ENCODE results near the gene DNM3.

Gene DNM3

DNA sequence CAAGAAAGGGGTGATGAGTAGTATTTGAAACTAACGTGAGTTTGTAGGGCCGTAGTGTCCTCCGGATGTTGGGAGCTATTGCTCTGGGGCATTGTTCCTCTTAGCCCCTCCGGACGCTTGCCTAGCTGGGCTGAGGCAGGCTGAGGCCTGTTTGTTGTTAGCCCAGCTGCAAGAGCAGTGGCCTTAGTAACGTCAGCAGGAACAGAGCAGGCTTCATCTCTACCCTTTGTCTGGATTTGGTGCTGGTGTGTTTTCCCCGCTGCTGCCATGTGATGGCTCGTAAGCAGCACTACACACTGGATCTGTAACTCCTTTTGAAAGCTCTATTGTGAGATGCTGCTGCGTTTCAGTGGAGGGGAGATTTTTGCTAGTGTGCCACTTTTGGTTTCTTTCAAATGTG lies 57.6 kb downstream of the DNM3 start:
- H3K4me3 ChIP-seq (ENCODE audit: low read depth, low read length), result no peak overlapping the region

DNA sequence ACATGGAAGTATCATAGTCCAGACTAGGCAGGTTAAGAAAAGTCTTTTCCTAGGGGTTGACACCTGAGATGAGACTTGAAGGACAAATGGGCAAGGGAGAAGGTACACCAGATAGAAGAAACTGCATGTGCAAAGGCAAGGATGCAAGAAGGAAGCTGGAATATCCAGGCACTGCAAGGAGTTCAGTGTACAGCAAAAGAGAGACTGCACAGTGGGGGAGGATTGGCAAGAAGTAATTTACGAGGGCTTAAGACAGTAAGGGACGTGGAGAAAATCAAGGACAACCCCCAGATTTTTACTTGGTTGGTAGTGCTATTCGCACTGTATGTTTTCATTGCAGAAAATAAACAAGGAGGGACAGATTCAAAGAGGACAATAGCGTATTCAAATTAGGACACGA lies 58.5 kb downstream of the DNM3 start:
- TF ChIP-seq, protein P1, sequence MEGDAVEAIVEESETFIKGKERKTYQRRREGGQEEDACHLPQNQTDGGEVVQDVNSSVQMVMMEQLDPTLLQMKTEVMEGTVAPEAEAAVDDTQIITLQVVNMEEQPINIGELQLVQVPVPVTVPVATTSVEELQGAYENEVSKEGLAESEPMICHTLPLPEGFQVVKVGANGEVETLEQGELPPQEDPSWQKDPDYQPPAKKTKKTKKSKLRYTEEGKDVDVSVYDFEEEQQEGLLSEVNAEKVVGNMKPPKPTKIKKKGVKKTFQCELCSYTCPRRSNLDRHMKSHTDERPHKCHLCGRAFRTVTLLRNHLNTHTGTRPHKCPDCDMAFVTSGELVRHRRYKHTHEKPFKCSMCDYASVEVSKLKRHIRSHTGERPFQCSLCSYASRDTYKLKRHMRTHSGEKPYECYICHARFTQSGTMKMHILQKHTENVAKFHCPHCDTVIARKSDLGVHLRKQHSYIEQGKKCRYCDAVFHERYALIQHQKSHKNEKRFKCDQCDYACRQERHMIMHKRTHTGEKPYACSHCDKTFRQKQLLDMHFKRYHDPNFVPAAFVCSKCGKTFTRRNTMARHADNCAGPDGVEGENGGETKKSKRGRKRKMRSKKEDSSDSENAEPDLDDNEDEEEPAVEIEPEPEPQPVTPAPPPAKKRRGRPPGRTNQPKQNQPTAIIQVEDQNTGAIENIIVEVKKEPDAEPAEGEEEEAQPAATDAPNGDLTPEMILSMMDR (IDR thresholded peaks at IDR 0.05; ENCODE audit: low read depth, low read length, missing control alignments), result no peak
- no peak for DNase-seq (ENCODE audit: low read depth)
- H3K4me3 ChIP-seq (ENCODE audit: low read depth, low read length), result no peak overlapping the region

More for the DNA sequence above, 57.6 kb downstream of the DNM3 start:
- TF ChIP-seq, protein P1 (IDR thresholded peaks at IDR 0.05; ENCODE audit: low read depth, low read length, missing control alignments), result no peak
- no peak for DNase-seq (ENCODE audit: low read depth)

DNA sequence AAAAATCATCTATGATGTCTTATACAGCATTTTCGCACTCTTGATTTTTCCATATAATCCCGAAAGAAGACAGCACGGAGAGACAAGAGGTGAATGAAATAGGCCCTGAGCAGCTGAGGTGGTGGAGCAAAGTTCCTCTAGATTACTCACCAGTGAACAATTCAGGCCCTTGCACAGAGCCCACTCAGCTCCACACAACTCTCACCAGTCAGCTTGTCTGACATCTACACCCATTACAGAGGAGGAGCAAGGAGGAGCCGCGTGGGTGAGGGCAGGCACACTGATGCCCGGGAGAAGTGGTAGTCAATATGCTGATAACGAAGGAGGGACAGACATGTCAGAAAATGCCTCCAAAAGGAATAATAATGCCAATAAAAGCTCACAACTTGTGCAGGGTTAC lies 59.9 kb downstream of the DNM3 start:
- TF ChIP-seq, protein P1 (IDR thresholded peaks at IDR 0.05; ENCODE audit: low read depth, low read length, missing control alignments), result no peak
- DNase-seq (ENCODE audit: low read depth), result no peak

DNA sequence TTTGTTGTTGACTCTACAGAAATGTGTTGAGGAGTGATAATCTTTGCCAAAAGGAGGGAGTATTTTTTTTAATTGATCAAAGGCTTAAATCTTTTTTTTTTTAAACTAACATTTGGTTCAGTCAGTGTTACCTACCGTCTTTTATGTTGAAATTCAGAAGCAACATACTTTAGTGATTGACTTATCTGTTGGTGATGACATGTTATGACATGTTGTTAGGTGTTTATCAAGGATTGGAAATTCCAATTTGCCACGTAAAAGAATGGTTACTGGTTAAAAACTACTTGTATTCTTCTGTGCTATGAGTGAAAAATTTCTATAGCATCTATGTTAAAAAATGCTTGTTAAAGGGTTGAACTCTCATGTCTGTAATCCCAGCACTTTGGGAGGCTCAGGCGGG lies 61.2 kb downstream of the DNM3 start:
- TF ChIP-seq, protein P1 (IDR thresholded peaks at IDR 0.05; ENCODE audit: low read depth, low read length, missing control alignments), result no peak
- H3K4me3 ChIP-seq (ENCODE audit: low read depth, low read length), result no peak overlapping the region
- no peak for DNase-seq (ENCODE audit: low read depth)

More for the DNA sequence above, 59.9 kb downstream of the DNM3 start:
- no peak overlapping the region for H3K4me3 ChIP-seq (ENCODE audit: low read depth, low read length)

DNA sequence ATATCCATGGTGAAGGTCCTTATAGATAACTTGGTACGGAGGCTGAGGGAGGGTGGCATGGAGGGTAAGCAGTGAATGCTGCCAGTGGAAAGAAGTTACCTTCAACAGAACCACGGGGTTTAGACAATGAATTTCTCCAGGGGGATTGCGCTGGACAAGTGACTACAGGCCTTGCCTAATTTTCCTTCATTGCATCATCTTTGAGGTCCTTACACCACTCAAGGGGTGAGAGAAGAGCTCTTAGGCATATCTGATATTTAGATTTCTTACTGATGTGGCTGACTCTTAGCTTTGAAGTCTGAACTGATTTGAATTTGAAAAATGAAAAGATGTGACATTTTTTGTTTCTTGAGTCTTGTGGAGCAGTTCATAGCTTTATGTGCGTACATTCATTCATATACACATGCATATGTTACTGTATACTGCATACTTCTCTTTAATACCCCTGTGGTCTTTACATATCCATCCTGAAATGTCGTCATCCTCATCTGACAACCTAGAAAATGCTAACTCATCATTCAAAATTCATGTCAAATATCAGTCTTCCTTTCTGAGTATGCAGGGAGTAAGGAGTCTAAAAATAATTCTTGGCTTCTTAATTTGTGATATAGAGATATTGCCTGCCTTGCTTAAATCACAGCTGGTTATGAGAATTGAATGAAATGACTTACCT lies 63.6 kb downstream of the DNM3 start:
- DNase-seq (ENCODE audit: low read depth), result no peak
- TF ChIP-seq, protein P1 (IDR thresholded peaks at IDR 0.05; ENCODE audit: low read depth, low read length, missing control alignments), result no peak
- no peak overlapping the region for H3K4me3 ChIP-seq (ENCODE audit: low read depth, low read length)

DNA sequence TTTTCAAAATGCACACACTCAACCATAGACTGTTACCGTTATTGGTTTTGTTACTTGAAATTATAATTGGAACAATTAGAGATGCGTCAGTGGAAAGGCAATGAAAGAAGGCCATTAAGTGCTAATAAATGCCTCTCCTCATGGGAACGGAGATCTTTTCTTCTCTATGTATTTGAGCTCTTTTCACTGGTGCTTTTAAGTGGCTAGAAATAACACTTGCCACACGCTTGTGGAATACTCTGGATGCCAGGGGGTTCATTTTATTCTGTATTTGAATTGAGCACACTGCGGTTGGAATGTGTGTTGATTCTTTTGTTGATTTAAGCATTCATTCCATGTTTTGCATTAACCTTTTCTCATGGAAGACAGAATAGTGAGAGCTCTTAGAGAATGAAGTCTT lies 68.4 kb downstream of the DNM3 start:
- no peak overlapping the region for H3K4me3 ChIP-seq (ENCODE audit: low read depth, low read length)
- TF ChIP-seq, protein P1 (IDR thresholded peaks at IDR 0.05; ENCODE audit: low read depth, low read length, missing control alignments), result no peak
- no peak for DNase-seq (ENCODE audit: low read depth)

DNA sequence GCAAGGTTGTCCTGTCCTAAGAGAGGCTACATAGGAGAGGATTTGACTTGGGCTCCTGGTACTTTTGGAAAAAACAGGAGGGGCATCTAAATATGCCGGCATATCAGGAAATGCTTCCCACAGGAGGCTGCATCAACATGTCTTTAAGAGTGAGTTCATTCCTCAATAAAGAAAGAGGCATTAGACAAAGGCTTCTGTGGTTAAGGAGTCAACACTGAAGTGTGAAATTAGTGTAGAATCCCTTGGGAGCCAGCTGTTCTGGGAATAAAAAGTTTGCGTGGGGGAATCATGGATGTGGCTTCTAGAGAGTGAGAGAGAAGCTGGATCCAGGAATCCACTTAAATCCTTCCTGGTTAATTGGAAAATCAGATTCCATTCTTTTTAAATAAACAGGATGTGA lies 69.5 kb downstream of the DNM3 start:
- no peak for DNase-seq (ENCODE audit: low read depth)
- H3K4me3 ChIP-seq (ENCODE audit: low read depth, low read length), result no peak overlapping the region
- TF ChIP-seq, protein P1 (IDR thresholded peaks at IDR 0.05; ENCODE audit: low read depth, low read length, missing control alignments), result no peak
